ENCODE measurements around the gene KRT5.

Gene KRT5

DNA sequence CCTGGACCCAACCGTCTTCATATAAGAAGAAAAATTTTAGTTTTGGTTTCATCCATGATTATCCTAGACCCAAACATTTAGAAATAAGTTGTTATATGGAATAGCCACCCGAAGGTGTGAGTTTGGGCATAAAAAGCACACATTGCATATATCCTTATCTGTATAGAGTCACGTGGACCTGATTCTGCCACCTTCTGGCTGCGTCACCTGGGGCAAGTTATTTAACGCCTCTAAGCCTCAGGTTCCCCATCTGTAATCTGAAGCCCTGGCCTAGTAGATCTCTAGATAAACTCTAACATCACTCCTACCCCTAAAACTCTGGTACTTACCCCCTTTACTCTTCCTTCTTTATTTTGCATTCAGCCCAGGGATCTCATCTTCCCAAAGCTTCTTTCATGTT, 14.3 kb upstream of the KRT5 start:
- H3K4me1 ChIP-seq (ENCODE audit: control insufficient read depth, insufficient read depth, low read length) = peaks cover 7% of the 10 kb centered on the region
- no peak overlapping the region for H3K9ac ChIP-seq (ENCODE audit: low read length)

GRCh38 chr12:52533686-52534470, 13.7 kb upstream of the KRT5 start:
- no peak overlapping the region for H3K4me3 ChIP-seq (ENCODE audit: low read length)
- no peak overlapping the region for H3K9ac ChIP-seq (ENCODE audit: low read length)
- H3K36me3 ChIP-seq (ENCODE audit: control insufficient read depth, insufficient read depth, low read length) = no peaks in the 10 kb centered on the region
- H3K27me3 ChIP-seq (ENCODE audit: control insufficient read depth, insufficient read depth, low read length) = peaks cover 10% of the 10 kb centered on the region
- no peaks in the 10 kb centered on the region for H3K9me3 ChIP-seq (ENCODE audit: control insufficient read depth, low read length)
- H3K4me1 ChIP-seq (ENCODE audit: control insufficient read depth, insufficient read depth, low read length) = peaks cover 3% of the 10 kb centered on the region

More for the DNA sequence above, 14.3 kb upstream of the KRT5 start:
- H3K27me3 ChIP-seq (ENCODE audit: control insufficient read depth, insufficient read depth, low read length) = peaks cover 10% of the 10 kb centered on the region
- no peaks in the 10 kb centered on the region for H3K9me3 ChIP-seq (ENCODE audit: control insufficient read depth, low read length)
- H3K36me3 ChIP-seq (ENCODE audit: control insufficient read depth, insufficient read depth, low read length) = no peaks in the 10 kb centered on the region
- no peak overlapping the region for H3K4me3 ChIP-seq (ENCODE audit: low read length)

- Histone ChIP-seq H3K36me3 (ENCODE audit: control insufficient read depth, insufficient read depth, low read length) (no peaks in the 10 kb centered on the region), H3K9me3 (ENCODE audit: control insufficient read depth, low read length) (no peaks in the 10 kb centered on the region), H3K27me3 (ENCODE audit: control insufficient read depth, insufficient read depth, low read length) (peaks cover 10% of the 10 kb centered on the region), H3K4me1 (ENCODE audit: control insufficient read depth, insufficient read depth, low read length) (no peaks in the 10 kb centered on the region), H3K9ac (ENCODE audit: low read length) (no peak overlapping the region), H3K4me3 (ENCODE audit: low read length) (no peak overlapping the region)
Measured at GRCh38 chr12:52532636-52533035, 12.4 kb upstream of the KRT5 start.

GRCh38 chr12:52531566-52532300, 11.5 kb upstream of the KRT5 start:
- Histone ChIP-seq H3K4me3 (ENCODE audit: low read length) (no peak overlapping the region), H3K4me1 (ENCODE audit: control insufficient read depth, insufficient read depth, low read length) (no peaks in the 10 kb centered on the region), H3K36me3 (ENCODE audit: control insufficient read depth, insufficient read depth, low read length) (no peaks in the 10 kb centered on the region), H3K9ac (ENCODE audit: low read length) (no peak overlapping the region), H3K9me3 (ENCODE audit: control insufficient read depth, low read length) (no peaks in the 10 kb centered on the region), H3K27me3 (ENCODE audit: control insufficient read depth, insufficient read depth, low read length) (peaks cover 10% of the 10 kb centered on the region)

GRCh38 chr12:52530905-52531304, 10.7 kb upstream of the KRT5 start:
- Histone ChIP-seq H3K9ac (ENCODE audit: low read length) (no peak overlapping the region), H3K9me3 (ENCODE audit: control insufficient read depth, low read length) (no peaks in the 10 kb centered on the region), H3K27me3 (ENCODE audit: control insufficient read depth, insufficient read depth, low read length) (peaks cover 10% of the 10 kb centered on the region), H3K36me3 (ENCODE audit: control insufficient read depth, insufficient read depth, low read length) (no peaks in the 10 kb centered on the region), H3K4me1 (ENCODE audit: control insufficient read depth, insufficient read depth, low read length) (no peaks in the 10 kb centered on the region), H3K4me3 (ENCODE audit: low read length) (no peak overlapping the region)

DNA sequence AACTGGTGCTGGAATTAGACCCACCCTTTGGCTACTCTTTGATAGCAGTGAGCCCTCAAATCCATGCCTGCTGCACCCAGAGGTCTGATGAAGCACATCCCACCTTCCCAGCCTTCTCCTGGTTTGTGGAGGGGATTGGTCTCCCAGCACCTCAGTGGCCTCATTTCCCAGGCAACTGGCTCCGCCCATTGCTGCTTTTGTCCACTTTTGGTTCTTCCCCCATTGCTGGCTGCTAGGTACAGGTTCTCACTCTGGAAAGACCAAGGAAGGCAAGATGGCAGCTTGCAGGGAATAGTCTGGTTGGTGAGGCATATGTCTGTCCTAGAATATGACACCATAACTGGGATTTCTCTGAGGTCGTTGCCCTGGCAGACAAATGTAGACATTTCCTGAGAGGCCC, 10.2 kb upstream of the KRT5 start:
- peaks cover 10% of the 10 kb centered on the region for H3K27me3 ChIP-seq (ENCODE audit: control insufficient read depth, insufficient read depth, low read length)
- H3K36me3 ChIP-seq (ENCODE audit: control insufficient read depth, insufficient read depth, low read length) = no peaks in the 10 kb centered on the region
- H3K9ac ChIP-seq (ENCODE audit: low read length) = no peak overlapping the region
- no peak overlapping the region for H3K4me3 ChIP-seq (ENCODE audit: low read length)
- H3K9me3 ChIP-seq (ENCODE audit: control insufficient read depth, low read length) = no peaks in the 10 kb centered on the region
- no peaks in the 10 kb centered on the region for H3K4me1 ChIP-seq (ENCODE audit: control insufficient read depth, insufficient read depth, low read length)

GRCh38 chr12:52529846-52530245, 9.7 kb upstream of the KRT5 start:
- H3K9ac ChIP-seq (ENCODE audit: low read length) = no peak overlapping the region
- H3K36me3 ChIP-seq (ENCODE audit: control insufficient read depth, insufficient read depth, low read length) = no peaks in the 10 kb centered on the region
- H3K9me3 ChIP-seq (ENCODE audit: control insufficient read depth, low read length) = no peaks in the 10 kb centered on the region
- H3K4me3 ChIP-seq (ENCODE audit: low read length) = no peak overlapping the region
- H3K4me1 ChIP-seq (ENCODE audit: control insufficient read depth, insufficient read depth, low read length) = no peaks in the 10 kb centered on the region
- H3K27me3 ChIP-seq (ENCODE audit: control insufficient read depth, insufficient read depth, low read length) = peaks cover 10% of the 10 kb centered on the region

- no peaks in the 10 kb centered on the region for H3K36me3 ChIP-seq (ENCODE audit: control insufficient read depth, insufficient read depth, low read length)
- peaks cover 10% of the 10 kb centered on the region for H3K27me3 ChIP-seq (ENCODE audit: control insufficient read depth, insufficient read depth, low read length)
- no peak overlapping the region for H3K9ac ChIP-seq (ENCODE audit: low read length)
- H3K4me3 ChIP-seq (ENCODE audit: low read length) = no peak overlapping the region
- no peaks in the 10 kb centered on the region for H3K9me3 ChIP-seq (ENCODE audit: control insufficient read depth, low read length)
- no peaks in the 10 kb centered on the region for H3K4me1 ChIP-seq (ENCODE audit: control insufficient read depth, insufficient read depth, low read length)
Measured at GRCh38 chr12:52529417-52529816, 9.2 kb upstream of the KRT5 start.

DNA sequence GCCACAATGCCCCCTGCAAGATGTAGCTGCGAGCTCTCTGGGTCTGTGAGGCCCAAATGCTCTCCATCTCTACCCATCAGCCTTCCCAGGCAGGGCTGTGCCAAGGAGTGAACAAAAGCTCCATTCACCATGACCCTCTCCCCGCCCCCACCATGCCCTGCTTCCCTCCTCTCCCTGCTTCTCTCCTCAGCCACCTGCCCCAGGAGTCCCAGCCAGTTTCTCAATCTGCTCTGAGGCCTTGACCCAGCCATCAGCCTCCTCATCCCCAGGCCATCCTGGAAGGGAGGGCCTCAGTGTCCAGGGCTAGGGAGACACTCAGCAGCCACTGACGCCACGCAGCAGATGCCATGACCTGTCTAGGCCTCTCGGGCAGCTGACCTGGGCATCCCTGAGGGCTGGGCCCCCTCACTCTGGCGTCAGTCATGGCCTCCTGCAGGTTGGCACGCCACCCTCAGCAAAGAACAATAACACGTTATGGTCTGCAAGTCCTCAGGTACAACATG, 8.5 kb upstream of the KRT5 start:
- Histone ChIP-seq H3K4me1 (ENCODE audit: control insufficient read depth, insufficient read depth, low read length) (no peaks in the 10 kb centered on the region), H3K36me3 (ENCODE audit: control insufficient read depth, insufficient read depth, low read length) (no peaks in the 10 kb centered on the region), H3K9me3 (ENCODE audit: control insufficient read depth, low read length) (no peaks in the 10 kb centered on the region), H3K27me3 (ENCODE audit: control insufficient read depth, insufficient read depth, low read length) (peaks cover 10% of the 10 kb centered on the region), H3K4me3 (ENCODE audit: low read length) (no peak overlapping the region), H3K9ac (ENCODE audit: low read length) (no peak overlapping the region)

- H3K36me3 ChIP-seq (ENCODE audit: control insufficient read depth, insufficient read depth, low read length) = no peaks in the 10 kb centered on the region
- H3K9ac ChIP-seq (ENCODE audit: low read length) = no peak overlapping the region
- peaks cover 8% of the 10 kb centered on the region for H3K4me1 ChIP-seq (ENCODE audit: control insufficient read depth, insufficient read depth, low read length)
- peaks cover 15% of the 10 kb centered on the region for H3K27me3 ChIP-seq (ENCODE audit: control insufficient read depth, insufficient read depth, low read length)
- no peaks in the 10 kb centered on the region for H3K9me3 ChIP-seq (ENCODE audit: control insufficient read depth, low read length)
- no peak overlapping the region for H3K4me3 ChIP-seq (ENCODE audit: low read length)
Measured at GRCh38 chr12:52527121-52527800, 7.1 kb upstream of the KRT5 start.

DNA sequence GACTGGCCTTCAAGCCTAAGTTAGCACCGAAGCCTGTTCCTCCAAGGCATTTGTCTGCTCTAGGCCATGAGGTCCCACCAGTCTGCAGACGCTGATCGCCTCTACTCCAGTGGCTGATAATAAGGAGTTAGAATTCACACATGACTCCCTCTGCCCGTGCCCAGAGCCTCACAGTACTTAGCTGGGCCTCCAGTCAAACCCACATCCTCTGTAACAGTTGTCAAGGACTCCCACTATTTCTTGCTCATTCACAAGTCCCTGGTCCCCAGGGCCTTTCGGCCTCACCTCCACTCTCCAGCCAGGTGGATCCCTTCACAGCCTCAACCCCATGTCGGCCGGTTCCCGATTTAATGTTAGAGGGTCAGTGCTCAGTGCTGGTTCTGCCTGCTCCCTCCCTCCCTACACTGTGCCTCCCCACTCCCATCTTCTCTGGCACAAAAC, 6.3 kb upstream of the KRT5 start:
- H3K36me3 ChIP-seq (ENCODE audit: control insufficient read depth, insufficient read depth, low read length) = no peaks in the 10 kb centered on the region
- peaks cover 22% of the 10 kb centered on the region for H3K27me3 ChIP-seq (ENCODE audit: control insufficient read depth, insufficient read depth, low read length)
- no peaks in the 10 kb centered on the region for H3K9me3 ChIP-seq (ENCODE audit: control insufficient read depth, low read length)
- H3K9ac ChIP-seq (ENCODE audit: low read length) = no peak overlapping the region
- H3K4me3 ChIP-seq (ENCODE audit: low read length) = no peak overlapping the region
- peaks cover 13% of the 10 kb centered on the region for H3K4me1 ChIP-seq (ENCODE audit: control insufficient read depth, insufficient read depth, low read length)

All from mucosa of stomach (tissue), 1 donor.